HG03571 (cell line): ENCODE measurements around the gene BUD31.
"Not testable (repeated sequence)": the region's sequence is repeated elsewhere in the genome, so short reads cannot be mapped to it uniquely, and the experiment has no call there.

Experiments
- ATAC-seq: cut with Tn5 transposase; IDR thresholded peaks from one replicate; pipeline ENCODE4 v1.9.1; 2021; ENCODE audit not compliant: unreplicated experiment

Gene BUD31

GRCh38 chr7:99397297-99397983 is 11.3 kb upstream of the BUD31 start:
- no peak for ATAC-seq

GRCh38 chr7:99398891-99399445 is 9.8 kb upstream of the BUD31 start:
- no peak for ATAC-seq

DNA sequence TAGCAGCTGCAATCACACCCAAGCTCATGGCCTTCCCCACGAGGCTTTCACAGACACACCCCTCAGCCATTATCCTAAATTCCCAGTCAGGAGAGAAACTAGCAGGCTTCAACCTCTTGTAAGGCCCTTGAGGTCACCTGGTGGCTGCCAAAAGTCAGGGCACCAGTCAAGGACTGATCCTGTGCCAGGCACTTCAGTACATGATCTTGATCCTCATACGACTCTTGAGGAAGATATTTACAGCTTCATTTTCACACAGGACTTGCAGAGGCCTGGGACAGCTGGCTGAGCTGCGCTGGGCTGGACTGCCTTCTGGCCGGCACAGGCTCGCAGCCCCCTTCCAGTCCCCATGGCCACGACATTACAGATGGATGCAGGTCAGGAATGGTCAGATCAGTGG is 9.2 kb upstream of the BUD31 start:
- ATAC-seq: no peak

DNA sequence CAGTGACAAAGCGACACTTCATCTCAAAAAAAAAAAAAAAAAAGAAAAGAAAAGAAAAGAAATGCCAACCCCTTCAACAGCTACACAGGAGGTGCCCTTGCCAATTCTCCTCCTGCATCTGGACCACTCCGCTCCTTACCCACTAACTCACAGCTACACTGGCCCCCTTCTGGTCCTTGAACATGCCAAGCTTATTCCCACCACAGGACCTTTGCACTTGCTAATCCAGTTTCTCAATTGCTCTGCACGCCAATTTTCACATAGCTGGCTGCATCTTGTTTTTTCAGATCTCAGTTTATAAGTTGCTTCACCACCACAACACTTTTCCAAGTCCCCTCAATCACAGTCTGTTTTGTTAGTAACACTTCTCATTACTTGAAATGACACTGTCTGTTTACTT is 5.9 kb upstream of the BUD31 start:
- ATAC-seq: no peak

GRCh38 chr7:99403764-99404163 is 5.0 kb upstream of the BUD31 start:
- no peak for ATAC-seq

DNA sequence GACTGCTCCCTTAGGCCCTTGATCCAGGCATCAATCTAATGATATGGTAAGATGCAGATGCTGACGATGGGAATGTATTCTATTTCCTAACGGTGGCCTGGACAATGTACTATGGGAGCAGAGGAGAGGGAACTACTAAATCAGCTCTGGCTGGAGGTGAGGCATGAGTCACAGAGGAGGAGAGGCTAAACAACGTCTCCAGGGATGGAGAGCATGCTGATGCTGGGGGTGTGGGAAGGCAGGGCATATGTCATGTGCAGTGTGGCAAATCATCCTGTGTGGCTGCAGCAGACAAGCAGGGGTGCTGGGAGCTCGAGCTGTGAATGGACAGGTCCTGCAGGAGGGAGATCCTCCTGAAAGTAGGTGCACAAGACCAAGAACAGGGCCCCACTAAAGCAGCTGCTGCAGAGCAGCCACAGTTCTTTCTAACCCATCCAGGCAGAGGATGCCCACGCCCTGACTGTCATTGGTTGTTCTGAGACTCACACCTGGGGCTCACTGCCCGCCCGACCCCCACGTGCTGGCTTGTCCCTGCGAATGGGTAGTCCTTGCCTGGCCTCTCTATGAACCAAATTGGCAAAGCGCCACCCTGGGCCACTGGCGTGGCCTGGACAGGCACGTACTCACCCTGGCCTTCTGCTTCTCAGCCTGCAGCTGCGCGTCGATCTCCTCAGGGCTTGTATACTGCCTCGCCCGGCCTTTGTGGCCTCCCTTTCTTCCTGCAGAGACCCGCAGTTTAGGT is 4.4 kb upstream of the BUD31 start:
- ATAC-seq: no peak

- ATAC-seq: no peak
Observed at GRCh38 chr7:99404977-99405320, 3.8 kb upstream of the BUD31 start.

GRCh38 chr7:99406557-99406956 is 2.2 kb upstream of the BUD31 start:
- no peak for ATAC-seq

DNA sequence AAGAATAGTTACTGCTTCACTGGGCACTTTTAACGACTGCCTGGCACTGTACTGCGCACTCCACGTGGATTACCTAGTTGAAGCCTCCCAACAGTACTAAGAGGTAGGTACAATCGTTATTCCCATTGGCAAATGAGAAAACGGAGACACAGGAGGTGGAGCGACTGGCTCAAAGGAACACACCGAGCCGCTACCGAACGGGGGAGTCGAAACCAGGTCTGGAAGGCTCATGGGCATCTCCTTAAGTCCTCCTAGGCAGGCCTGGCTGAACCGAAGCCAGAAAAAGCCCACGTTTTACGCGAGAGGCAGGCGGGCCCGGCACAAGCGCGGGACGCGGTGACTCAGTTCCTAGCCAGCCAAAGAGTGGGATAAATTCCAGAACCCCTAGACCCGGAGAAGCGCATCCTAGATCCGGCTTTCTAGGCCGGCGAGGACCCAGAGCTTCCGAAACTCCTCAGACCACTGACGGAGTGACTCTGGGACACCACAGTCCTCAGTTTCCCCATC is 844 bp upstream of the BUD31 start:
- no peak for ATAC-seq

DNA sequence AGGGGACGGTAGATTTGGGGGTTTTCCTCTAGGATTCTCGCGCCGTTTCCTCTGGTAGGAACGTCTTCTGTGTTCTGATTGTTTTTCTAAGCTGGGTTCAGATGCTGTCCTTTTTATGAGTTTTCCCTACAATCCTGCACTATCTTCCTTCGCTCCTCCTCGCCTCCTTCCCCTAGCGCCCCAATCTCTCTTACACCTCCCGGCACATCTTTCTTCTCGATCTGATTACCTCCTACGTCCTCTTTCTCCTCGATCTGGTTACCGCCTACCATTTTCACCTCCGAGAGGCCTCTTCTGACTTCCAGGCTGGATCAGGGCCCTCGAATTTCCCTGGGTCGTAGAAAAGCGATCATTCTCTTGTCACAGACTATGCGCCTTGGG is 413 bp downstream of the BUD31 start:
- ATAC-seq: no peak

DNA sequence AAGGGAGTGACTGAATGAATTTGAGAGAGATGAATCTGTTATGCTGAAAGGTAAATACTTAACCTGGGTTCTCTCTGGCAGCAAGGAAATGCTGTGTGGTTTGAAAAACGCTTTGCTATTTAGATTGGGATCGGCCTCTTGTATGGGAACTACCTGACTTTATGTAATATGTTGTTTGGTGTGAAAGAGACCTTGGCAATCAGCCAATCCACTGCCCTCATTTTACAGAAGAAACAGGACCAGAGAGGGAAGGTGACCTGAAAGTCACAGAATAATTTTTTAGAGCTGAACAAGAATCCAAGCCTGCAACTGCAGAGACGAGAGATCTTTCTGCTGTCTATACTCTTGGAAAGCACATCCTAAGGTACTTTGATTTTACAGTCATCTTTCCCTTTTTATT is 1.0 kb downstream of the BUD31 start:
- ATAC-seq: no peak

DNA sequence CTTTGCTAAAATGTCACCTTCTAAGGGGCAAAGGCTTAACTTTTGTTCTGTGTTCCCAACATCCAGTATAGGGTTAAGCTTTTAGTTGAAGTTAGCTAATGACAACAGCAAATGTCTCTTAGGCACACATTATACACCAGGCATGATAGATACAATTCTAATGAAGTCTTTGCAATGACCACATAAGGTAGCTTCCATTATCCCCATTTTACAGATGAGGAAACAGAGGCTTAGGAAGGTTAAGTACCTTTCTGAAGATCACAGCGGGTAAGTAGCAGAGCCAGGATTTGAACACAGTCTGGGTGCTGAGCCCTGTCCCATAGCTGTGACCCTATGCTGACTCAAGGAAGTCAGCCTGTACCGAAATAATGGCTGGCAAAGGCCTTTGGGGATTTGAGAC is 1.9 kb downstream of the BUD31 start:
- no peak for ATAC-seq

- not testable (repeated sequence) for ATAC-seq
Observed at GRCh38 chr7:99415513-99416127, 6.9 kb downstream of the BUD31 start.

GRCh38 chr7:99418260-99418659 is 9.5 kb downstream of the BUD31 start:
- ATAC-seq: no peak

GRCh38 chr7:99419323-99420021 is 10.7 kb downstream of the BUD31 start:
- ATAC-seq: no peak

DNA sequence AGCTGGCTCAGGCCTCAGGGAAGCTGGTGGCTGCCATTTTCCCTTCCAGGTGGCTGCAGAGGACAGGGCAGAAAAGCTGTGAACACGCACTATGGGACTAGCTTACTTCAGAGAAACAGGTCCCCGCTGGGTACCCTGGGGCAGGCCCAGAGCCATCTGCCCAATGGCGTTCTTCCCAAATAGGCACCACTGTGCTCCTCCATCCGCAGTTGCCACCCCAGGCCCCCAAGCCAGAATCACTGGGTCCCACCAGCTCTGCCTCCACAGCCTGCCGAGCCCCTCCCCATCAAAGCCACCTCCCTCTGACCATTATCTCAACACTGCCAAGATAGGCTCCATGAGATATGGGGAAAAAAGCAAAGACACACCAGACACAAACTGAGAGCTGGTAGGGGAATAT is 11.4 kb downstream of the BUD31 start:
- ATAC-seq: no peak

DNA sequence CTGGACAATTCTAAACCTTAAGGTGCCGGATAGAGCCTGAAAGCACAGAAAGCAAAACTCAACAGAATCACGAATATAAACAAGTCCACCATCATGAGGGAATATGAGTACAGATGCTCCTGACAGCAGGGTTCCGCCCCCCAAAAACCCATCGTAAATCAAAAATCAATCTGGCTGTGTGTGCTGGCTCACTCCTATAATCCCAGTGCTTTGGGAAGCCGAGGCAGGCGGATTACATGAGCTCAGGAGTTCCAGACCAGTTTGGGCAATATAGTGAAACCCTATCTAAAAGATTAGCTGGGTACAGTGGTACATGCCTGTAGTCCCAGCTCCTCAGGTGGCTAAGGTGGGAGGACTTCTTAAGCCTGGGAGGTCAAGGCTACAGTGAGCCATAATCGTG is 12.2 kb downstream of the BUD31 start:
- no peak for ATAC-seq

DNA sequence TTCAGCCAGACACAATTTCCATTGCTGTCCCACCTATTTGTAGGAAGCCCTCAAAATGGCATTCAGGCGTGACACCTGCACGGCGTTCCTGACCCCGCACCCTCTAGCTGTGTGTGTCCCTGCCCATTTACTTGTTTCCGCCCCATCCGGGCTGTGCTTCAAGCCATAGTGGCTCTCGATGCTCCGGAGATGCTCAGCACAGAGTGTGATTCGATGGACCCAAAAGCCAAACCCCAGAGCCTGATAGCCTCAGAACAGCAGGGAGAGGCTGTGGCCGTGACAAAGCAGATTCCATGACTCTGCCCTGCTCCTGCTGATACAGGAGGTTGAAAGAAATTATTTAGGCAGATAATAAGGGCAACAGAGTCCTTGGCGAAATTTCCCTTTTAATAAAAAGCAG is 13.4 kb downstream of the BUD31 start:
- no peak for ATAC-seq

GRCh38 chr7:99422625-99423024 is 13.9 kb downstream of the BUD31 start:
- ATAC-seq: no peak

DNA sequence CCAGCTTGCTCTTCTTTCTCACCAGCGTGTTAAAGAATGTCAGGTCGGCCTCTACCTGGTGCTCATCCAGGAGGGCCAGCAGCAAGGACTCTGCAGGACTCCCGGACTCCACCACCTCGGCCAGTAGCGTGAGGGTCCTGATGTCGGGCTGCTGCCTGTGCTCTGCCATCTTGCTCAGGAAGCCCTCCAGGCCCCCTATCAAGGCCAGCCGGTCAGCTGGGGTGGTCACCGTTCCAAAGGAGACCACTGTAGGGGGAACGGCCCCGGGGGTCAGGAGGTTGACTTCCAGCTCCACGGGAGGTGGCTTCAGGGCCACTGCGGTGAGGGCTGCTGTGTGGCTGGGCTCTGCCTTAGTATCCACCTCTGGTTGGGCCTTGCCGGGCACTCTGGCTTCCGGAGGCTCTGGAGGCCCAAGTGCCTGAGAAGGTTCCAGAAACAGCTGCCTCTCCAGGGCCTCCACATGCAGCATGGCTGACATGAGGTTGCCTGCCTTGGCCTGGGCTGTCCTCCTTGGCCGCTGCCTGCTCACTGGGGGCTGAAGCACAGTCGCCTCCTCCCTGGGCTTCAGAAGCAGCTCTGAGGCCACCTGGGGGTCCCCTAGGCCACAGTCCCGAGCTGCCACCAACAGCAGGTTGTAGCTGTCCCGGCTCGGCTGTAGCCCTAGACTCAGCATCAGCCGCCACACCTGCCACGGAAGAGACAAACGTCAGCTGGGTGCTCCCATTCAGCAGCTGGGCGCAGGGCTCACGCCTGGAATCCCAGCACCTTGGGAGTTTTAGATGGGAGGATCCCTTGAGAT is 16.4 kb downstream of the BUD31 start:
- no peak for ATAC-seq
